ENCODE measurements around the gene UNC5B.

The UNC5B gene

GRCh38 chr10:71342573-71343391 lies 130.4 kb downstream of the UNC5B start:
- no peak overlapping the region for H3K27ac ChIP-seq (ENCODE audit: low read depth, low read length)
- H3K79me2 ChIP-seq (ENCODE audit: control insufficient read depth, insufficient read depth, low read length, unreplicated experiment), result no peaks in the 10 kb centered on the region
- no peak overlapping the region for H2AFZ ChIP-seq (ENCODE audit: low read length, unreplicated experiment)
- H3K27me3 ChIP-seq (ENCODE audit: insufficient read depth, low read length), result no peaks in the 10 kb centered on the region
- H3K4me1 ChIP-seq (ENCODE audit: control insufficient read depth, insufficient read depth, low read length, unreplicated experiment), result no peaks in the 10 kb centered on the region
- no peaks in the 10 kb centered on the region for H3K36me3 ChIP-seq (ENCODE audit: insufficient read depth, low read length)
- no peak overlapping the region for H3K4me3 ChIP-seq (ENCODE audit: low read depth, low read length)

DNA sequence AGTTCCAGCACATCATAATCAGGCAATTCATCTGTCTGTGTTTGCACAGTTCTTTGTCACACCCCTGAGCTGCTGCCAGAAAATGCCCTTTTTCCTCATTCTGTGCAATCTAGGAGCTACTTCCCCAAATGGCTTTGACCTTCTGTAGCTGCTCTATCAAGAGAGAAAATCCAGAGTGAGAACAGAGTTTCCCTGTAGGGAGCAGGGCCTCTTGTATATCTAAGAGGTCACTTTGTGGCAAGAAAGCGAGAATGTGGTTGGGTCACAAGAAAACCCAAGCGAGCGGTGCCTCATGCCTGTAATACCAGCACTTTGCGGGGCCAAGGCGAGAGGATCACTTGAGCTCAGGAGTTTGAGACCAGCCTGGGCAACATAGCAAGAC lies 131.0 kb downstream of the UNC5B start:
- Histone ChIP-seq H2AFZ (ENCODE audit: low read length, unreplicated experiment) (no peak overlapping the region), H3K4me1 (ENCODE audit: control insufficient read depth, insufficient read depth, low read length, unreplicated experiment) (no peaks in the 10 kb centered on the region), H3K27ac (ENCODE audit: low read depth, low read length) (no peak overlapping the region), H3K4me3 (ENCODE audit: low read depth, low read length) (no peak overlapping the region), H3K79me2 (ENCODE audit: control insufficient read depth, insufficient read depth, low read length, unreplicated experiment) (no peaks in the 10 kb centered on the region), H3K36me3 (ENCODE audit: insufficient read depth, low read length) (no peaks in the 10 kb centered on the region), H3K27me3 (ENCODE audit: insufficient read depth, low read length) (no peaks in the 10 kb centered on the region)

DNA sequence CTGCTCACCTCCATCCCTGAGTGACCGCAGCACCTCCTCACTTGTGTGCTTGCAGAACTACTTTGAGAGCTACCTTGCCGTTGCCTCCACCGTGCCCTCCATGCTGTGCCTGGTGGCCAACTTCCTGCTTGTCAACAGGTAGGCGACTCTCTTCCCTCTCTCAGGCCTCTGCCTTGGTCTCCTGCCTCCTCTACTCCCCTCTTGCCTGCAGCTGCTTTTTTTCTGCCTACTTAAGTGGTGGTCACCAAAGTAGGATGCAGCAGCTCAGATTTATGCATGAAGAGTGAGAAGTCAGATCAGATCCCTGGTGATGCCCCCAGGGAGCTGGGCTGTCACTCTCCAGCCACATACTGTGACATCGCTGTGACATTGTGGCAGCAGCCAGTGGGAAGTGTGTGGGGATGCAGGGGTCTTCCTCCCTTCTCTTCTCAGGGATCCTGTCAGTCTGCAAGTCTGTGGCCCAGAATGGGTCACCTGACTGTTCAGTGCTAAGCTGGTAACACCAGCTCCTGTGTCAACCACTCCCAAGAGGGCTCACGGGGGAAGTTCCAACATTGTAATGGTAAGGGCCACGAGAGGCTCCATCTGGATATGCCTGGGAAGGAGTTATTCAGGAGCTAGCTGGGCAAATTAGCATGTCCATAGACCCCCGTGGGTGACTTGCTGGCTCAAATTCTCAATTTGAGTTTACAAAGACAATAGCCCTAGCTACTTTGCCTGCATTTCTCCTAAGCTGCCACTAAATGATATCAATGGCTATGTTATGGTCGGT lies 132.0 kb downstream of the UNC5B start:
- H2AFZ ChIP-seq (ENCODE audit: low read length, unreplicated experiment), result no peak overlapping the region
- no peaks in the 10 kb centered on the region for H3K4me1 ChIP-seq (ENCODE audit: control insufficient read depth, insufficient read depth, low read length, unreplicated experiment)
- no peaks in the 10 kb centered on the region for H3K79me2 ChIP-seq (ENCODE audit: control insufficient read depth, insufficient read depth, low read length, unreplicated experiment)
- H3K36me3 ChIP-seq (ENCODE audit: insufficient read depth, low read length), result no peaks in the 10 kb centered on the region
- no peak overlapping the region for H3K4me3 ChIP-seq (ENCODE audit: low read depth, low read length)
- no peak overlapping the region for H3K27ac ChIP-seq (ENCODE audit: low read depth, low read length)
- H3K27me3 ChIP-seq (ENCODE audit: insufficient read depth, low read length), result no peaks in the 10 kb centered on the region

DNA sequence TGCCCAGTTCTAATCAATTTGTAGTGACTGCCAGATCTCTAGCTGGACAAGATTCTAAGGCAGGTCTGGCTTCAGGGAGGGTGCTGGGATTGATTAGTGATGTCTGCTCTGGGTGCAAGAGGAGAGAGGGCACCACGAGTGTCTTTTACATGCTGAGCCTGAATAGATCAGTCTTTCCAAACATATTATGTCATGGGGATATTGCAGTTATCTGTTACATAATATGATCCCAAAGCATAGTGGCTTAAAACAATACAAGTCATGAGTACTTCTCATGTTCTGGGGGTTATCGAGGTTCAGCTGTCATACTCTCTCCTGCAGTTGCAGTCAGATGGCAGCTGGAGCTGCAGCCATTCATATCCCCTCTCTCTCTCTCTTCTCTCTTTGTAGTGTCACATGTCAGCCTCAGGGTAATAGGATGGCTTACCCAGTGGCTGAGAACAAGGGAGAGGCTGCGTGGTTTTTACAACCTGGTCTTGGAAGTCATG lies 132.7 kb downstream of the UNC5B start:
- no peak overlapping the region for H3K4me3 ChIP-seq (ENCODE audit: low read depth, low read length)
- no peak overlapping the region for H3K27ac ChIP-seq (ENCODE audit: low read depth, low read length)

DNA sequence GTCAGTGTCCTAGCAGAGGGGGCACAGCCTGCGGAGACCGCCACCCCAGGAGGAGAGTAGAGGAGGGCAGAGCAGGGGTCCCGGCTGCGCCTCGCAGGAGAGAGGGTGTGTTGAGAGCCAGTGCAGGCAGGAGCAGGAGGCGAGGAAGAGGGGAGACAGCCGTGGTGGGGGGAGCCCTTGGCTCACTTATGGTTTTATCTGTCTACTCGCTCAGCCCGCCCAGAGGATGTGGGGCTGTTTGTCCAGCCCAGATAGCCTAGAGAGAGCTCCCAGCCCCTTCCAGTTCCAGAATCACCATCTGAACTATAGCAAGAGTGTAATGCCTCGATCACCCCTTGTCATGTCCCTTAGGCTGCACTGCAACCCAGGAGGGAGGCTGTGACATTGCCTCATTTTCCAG lies 133.3 kb downstream of the UNC5B start:
- no peaks in the 10 kb centered on the region for H3K4me1 ChIP-seq (ENCODE audit: control insufficient read depth, insufficient read depth, low read length, unreplicated experiment)
- H3K27ac ChIP-seq (ENCODE audit: low read depth, low read length), result no peak overlapping the region
- H3K79me2 ChIP-seq (ENCODE audit: control insufficient read depth, insufficient read depth, low read length, unreplicated experiment), result no peaks in the 10 kb centered on the region
- H3K36me3 ChIP-seq (ENCODE audit: insufficient read depth, low read length), result no peaks in the 10 kb centered on the region
- H3K4me3 ChIP-seq (ENCODE audit: low read depth, low read length), result no peak overlapping the region
- H2AFZ ChIP-seq (ENCODE audit: low read length, unreplicated experiment), result no peak overlapping the region
- H3K27me3 ChIP-seq (ENCODE audit: insufficient read depth, low read length), result no peaks in the 10 kb centered on the region

More for the DNA sequence above, 132.7 kb downstream of the UNC5B start:
- H3K27me3 ChIP-seq (ENCODE audit: insufficient read depth, low read length), result no peaks in the 10 kb centered on the region
- no peaks in the 10 kb centered on the region for H3K4me1 ChIP-seq (ENCODE audit: control insufficient read depth, insufficient read depth, low read length, unreplicated experiment)
- H3K36me3 ChIP-seq (ENCODE audit: insufficient read depth, low read length), result no peaks in the 10 kb centered on the region
- no peaks in the 10 kb centered on the region for H3K79me2 ChIP-seq (ENCODE audit: control insufficient read depth, insufficient read depth, low read length, unreplicated experiment)
- H2AFZ ChIP-seq (ENCODE audit: low read length, unreplicated experiment), result no peak overlapping the region

GRCh38 chr10:71346731-71347130 lies 134.4 kb downstream of the UNC5B start:
- Histone ChIP-seq H2AFZ (ENCODE audit: low read length, unreplicated experiment) (no peak overlapping the region), H3K4me3 (ENCODE audit: low read depth, low read length) (no peak overlapping the region), H3K79me2 (ENCODE audit: control insufficient read depth, insufficient read depth, low read length, unreplicated experiment) (no peaks in the 10 kb centered on the region), H3K4me1 (ENCODE audit: control insufficient read depth, insufficient read depth, low read length, unreplicated experiment) (no peaks in the 10 kb centered on the region), H3K36me3 (ENCODE audit: insufficient read depth, low read length) (no peaks in the 10 kb centered on the region), H3K27me3 (ENCODE audit: insufficient read depth, low read length) (no peaks in the 10 kb centered on the region), H3K27ac (ENCODE audit: low read depth, low read length) (no peak overlapping the region)

- no peaks in the 10 kb centered on the region for H3K36me3 ChIP-seq (ENCODE audit: insufficient read depth, low read length)
- H3K4me3 ChIP-seq (ENCODE audit: low read depth, low read length), result no peak overlapping the region
- no peak overlapping the region for H2AFZ ChIP-seq (ENCODE audit: low read length, unreplicated experiment)
- no peak overlapping the region for H3K27ac ChIP-seq (ENCODE audit: low read depth, low read length)
- no peaks in the 10 kb centered on the region for H3K4me1 ChIP-seq (ENCODE audit: control insufficient read depth, insufficient read depth, low read length, unreplicated experiment)
- no peaks in the 10 kb centered on the region for H3K27me3 ChIP-seq (ENCODE audit: insufficient read depth, low read length)
- no peaks in the 10 kb centered on the region for H3K79me2 ChIP-seq (ENCODE audit: control insufficient read depth, insufficient read depth, low read length, unreplicated experiment)
Measured at GRCh38 chr10:71347587-71348395, 135.4 kb downstream of the UNC5B start.

- no peak overlapping the region for H3K27ac ChIP-seq (ENCODE audit: low read depth, low read length)
- H3K4me3 ChIP-seq (ENCODE audit: low read depth, low read length), result no peak overlapping the region
- no peaks in the 10 kb centered on the region for H3K27me3 ChIP-seq (ENCODE audit: insufficient read depth, low read length)
- H3K36me3 ChIP-seq (ENCODE audit: insufficient read depth, low read length), result no peaks in the 10 kb centered on the region
- H3K4me1 ChIP-seq (ENCODE audit: control insufficient read depth, insufficient read depth, low read length, unreplicated experiment), result no peaks in the 10 kb centered on the region
- H2AFZ ChIP-seq (ENCODE audit: low read length, unreplicated experiment), result no peak overlapping the region
- H3K79me2 ChIP-seq (ENCODE audit: control insufficient read depth, insufficient read depth, low read length, unreplicated experiment), result no peaks in the 10 kb centered on the region
Measured at GRCh38 chr10:71348850-71349249, 136.5 kb downstream of the UNC5B start.

DNA sequence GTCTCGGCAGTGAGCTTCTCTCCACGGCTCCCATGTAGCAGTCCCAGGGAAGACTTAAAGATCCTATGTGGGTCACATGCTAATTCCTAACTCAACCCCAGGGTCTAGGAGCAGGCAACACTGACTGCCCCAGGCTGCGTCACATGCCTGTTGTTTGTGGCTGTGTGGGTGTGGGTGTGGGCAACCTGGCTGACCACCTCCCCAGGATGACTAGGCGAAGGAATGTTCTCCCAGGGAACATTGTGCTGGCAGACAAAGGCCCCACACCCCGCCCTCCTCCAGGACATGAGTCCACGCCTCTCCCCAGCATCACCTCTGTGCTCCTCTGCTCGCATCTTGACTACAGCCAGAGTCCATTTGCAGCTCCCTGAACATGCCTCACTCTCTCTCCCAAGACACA lies 137.0 kb downstream of the UNC5B start:
- no peaks in the 10 kb centered on the region for H3K36me3 ChIP-seq (ENCODE audit: insufficient read depth, low read length)
- H3K79me2 ChIP-seq (ENCODE audit: control insufficient read depth, insufficient read depth, low read length, unreplicated experiment), result no peaks in the 10 kb centered on the region
- no peak overlapping the region for H3K27ac ChIP-seq (ENCODE audit: low read depth, low read length)
- no peak overlapping the region for H3K4me3 ChIP-seq (ENCODE audit: low read depth, low read length)
- H3K4me1 ChIP-seq (ENCODE audit: control insufficient read depth, insufficient read depth, low read length, unreplicated experiment), result no peaks in the 10 kb centered on the region
- no peak overlapping the region for H2AFZ ChIP-seq (ENCODE audit: low read length, unreplicated experiment)
- no peaks in the 10 kb centered on the region for H3K27me3 ChIP-seq (ENCODE audit: insufficient read depth, low read length)

- H3K36me3 ChIP-seq (ENCODE audit: insufficient read depth, low read length), result no peaks in the 10 kb centered on the region
- no peak overlapping the region for H3K27ac ChIP-seq (ENCODE audit: low read depth, low read length)
- no peaks in the 10 kb centered on the region for H3K4me1 ChIP-seq (ENCODE audit: control insufficient read depth, insufficient read depth, low read length, unreplicated experiment)
- H3K27me3 ChIP-seq (ENCODE audit: insufficient read depth, low read length), result no peaks in the 10 kb centered on the region
- no peak overlapping the region for H3K4me3 ChIP-seq (ENCODE audit: low read depth, low read length)
- no peak overlapping the region for H2AFZ ChIP-seq (ENCODE audit: low read length, unreplicated experiment)
- H3K79me2 ChIP-seq (ENCODE audit: control insufficient read depth, insufficient read depth, low read length, unreplicated experiment), result no peaks in the 10 kb centered on the region
Measured at GRCh38 chr10:71351087-71351486, 138.7 kb downstream of the UNC5B start.

Data from ACC112 (cell line).